GM23248 (cell line): Measurements from ENCODE around the gene TANK. TPM values are rescaled to one million over a fixed set of nuclear protein-coding genes. Genes with fewer than 3 reads are reported as not detected.
"Not testable (repeated sequence)": the region's sequence is repeated elsewhere in the genome, so short reads cannot be mapped to it uniquely, and the experiment has no call there.

ENCODE experiments used
- DNase-seq: peaks from one replicate; pipeline ENCODE4 v3.0.0-alpha.2; 2015
- H2AFZ ChIP-seq: fragments of 200-600 bp; sonication (generic); 2 replicates; pipeline ENCODE4 v1.6.1; 2016; ENCODE audit warnings: antibody characterized with exemption
- H3F3A ChIP-seq: fragments of 200-600 bp; sonication (generic); 2 replicates; pipeline ENCODE4 v1.6.1; 2016; ENCODE audit warnings: mild to moderate bottlenecking, antibody characterized with exemption, mixed run types; ENCODE audit not compliant: insufficient read depth
- H3K27ac ChIP-seq: fragments of 200-600 bp; sonication (generic); 2 replicates; pipeline ENCODE4 v1.5.1; 2016; ENCODE audit warnings: mild to moderate bottlenecking
- H3K27me3 ChIP-seq: fragments of 200-600 bp; sonication (generic); replicated peaks from 2 replicates; pipeline ENCODE4 v1.6.1; 2016; ENCODE audit warnings: mild to moderate bottlenecking; ENCODE audit not compliant: insufficient read depth
- H3K36me3 ChIP-seq: fragments of 200-600 bp; sonication (generic); 2 replicates; pipeline ENCODE4 v1.6.1; 2016; ENCODE audit warnings: low read depth, mild to moderate bottlenecking
- H3K4me1 ChIP-seq: fragments of 200-600 bp; sonication (generic); 2 replicates; pipeline ENCODE4 v1.6.1; 2016; ENCODE audit warnings: mild to moderate bottlenecking; ENCODE audit not compliant: insufficient read depth
- H3K4me2 ChIP-seq: fragments of 200-600 bp; sonication (generic); one replicate; pipeline ENCODE4 v1.6.1; 2016; ENCODE audit warnings: mild to moderate bottlenecking; ENCODE audit not compliant: unreplicated experiment
- H3K4me3 ChIP-seq: fragments of 200-600 bp; sonication (generic); 2 replicates; pipeline ENCODE4 v1.5.1; 2016; ENCODE audit warnings: mild to moderate bottlenecking
- H3K79me2 ChIP-seq: fragments of 200-600 bp; sonication (generic); 2 replicates; pipeline ENCODE4 v1.6.1; 2016; ENCODE audit warnings: mild to moderate bottlenecking; ENCODE audit not compliant: insufficient read depth
- H3K9ac ChIP-seq: fragments of 200-600 bp; sonication (generic); 2 replicates; pipeline ENCODE4 v1.6.1; 2016; ENCODE audit warnings: mild to moderate bottlenecking
- H3K9me2 ChIP-seq: fragments of 200-600 bp; sonication (generic); 2 replicates; pipeline ENCODE4 v1.6.1; 2016; ENCODE audit warnings: mixed run types, mild to moderate bottlenecking, moderate library complexity; ENCODE audit not compliant: insufficient read depth
- H3K9me3 ChIP-seq: fragments of 200-600 bp; sonication (generic); one replicate; pipeline ENCODE4 v1.6.1; 2017; ENCODE audit warnings: low read depth
- H4K20me1 ChIP-seq: fragments of 200-600 bp; sonication (generic); 2 replicates; pipeline ENCODE4 v1.6.0; 2016; ENCODE audit not compliant: insufficient read depth
- EZH2 ChIP-seq: fragments of 200-600 bp; sonication (generic); IDR thresholded peaks from 2 replicates; pipeline ENCODE4 v1.6.1; 2018; ENCODE audit warnings: antibody characterized with exemption, mild to moderate bottlenecking; ENCODE audit not compliant: insufficient read depth, poor library complexity, severe bottlenecking
- EZH2phosphoT487 ChIP-seq: fragments of 200-600 bp; sonication (generic); IDR thresholded peaks from 2 replicates; pipeline ENCODE4 v1.6.1; 2018; ENCODE audit warnings: antibody characterized with exemption, moderate library complexity, mild to moderate bottlenecking, low read depth; ENCODE audit not compliant: insufficient read depth
- WGBS, 2 experiments: methylation state at CpG; one replicate each; pipeline ENCODE4 v1.1.6; 2015 to 2017; ENCODE audit warnings: low lambda C conversion rate in 2 of 2, low coverage in 1 of 2; ENCODE audit errors: missing lambda C conversion rate in 2 of 2; 5-methylcytosine and 5-hydroxymethylcytosine counted together
- in situ Hi-C: fragments of 300-500 bp; cut with MboI; formaldehyde crosslinking; loops from 2 replicates; pipeline ENCODE4 v1.15.0; 2020
- polyA plus RNA-seq: library from polyadenylated mRNA; unstranded; fragments of >200 nt; fragmentation: Nextera tagmentation; extraction: Ambion mirVana; gene quantifications from 2 replicates; pipeline ENCODE4 v1.2.1, GENCODE V29; 2016
- total RNA-seq: library from RNA; depleted of rRNA; stranded (reverse); fragments of >200 nt; shearing (Covaris generic); gene quantifications from 2 replicates; pipeline ENCODE4 v1.2.3, GENCODE V29; 2014

TANK gene
- total and polyA plus RNA-seq, 2 experiments from 2014 or later, result 60.4 to 84.4 TPM

GRCh38 chr2:161241894-161242293 is 81.7 kb downstream of the TANK start:
- no peak overlapping the region for H3K4me3 ChIP-seq
- in situ Hi-C loops, result no loop called here
- H3K9ac ChIP-seq, result no peak overlapping the region
- peaks cover 4% of the 10 kb centered on the region; the same call in 1 of the 2 replicates for H3K4me1 ChIP-seq
- peaks cover 17% of the 10 kb centered on the region for H3F3A ChIP-seq
- TF ChIP-seq EZH2, result no peak
- no peak for TF ChIP-seq EZH2phosphoT487
- no peak for DNase-seq
- no peak overlapping the region for H3K4me2 ChIP-seq
- no peaks in the 10 kb centered on the region; the same call in 1 of the 2 replicates for H3K27me3 ChIP-seq
- no peak overlapping the region for H3K27ac ChIP-seq
- H3K9me3 ChIP-seq, result no peaks in the 10 kb centered on the region
- H3K79me2 ChIP-seq, result no peaks in the 10 kb centered on the region
- H4K20me1 ChIP-seq, result no peaks in the 10 kb centered on the region
- WGBS, 2 experiments, result 10 to 13% methylated on average over 1 of the region's 1 CpG
- H2AFZ ChIP-seq, result no peak overlapping the region
- H3K9me2 ChIP-seq, result no peaks in the 10 kb centered on the region
- H3K36me3 ChIP-seq, result no peaks in the 10 kb centered on the region

GRCh38 chr2:161243312-161243711 is 83.1 kb downstream of the TANK start:
- in situ Hi-C loops, result no loop called here
- Histone ChIP-seq H3K9me2 (no peaks in the 10 kb centered on the region), H3K4me2 (no peak overlapping the region), H3K4me1 (no peaks in the 10 kb centered on the region), H3K27me3 (peaks cover 7% of the 10 kb centered on the region; the same call in 1 of the 2 replicates), H3K27ac (no peak overlapping the region), H4K20me1 (no peaks in the 10 kb centered on the region), H2AFZ (no peak overlapping the region), H3K79me2 (no peaks in the 10 kb centered on the region), H3F3A (peaks cover 17% of the 10 kb centered on the region), H3K36me3 (no peaks in the 10 kb centered on the region), H3K4me3 (no peak overlapping the region), H3K9ac (no peak overlapping the region), H3K9me3 (no peaks in the 10 kb centered on the region)
- TF ChIP-seq EZH2phosphoT487 (no peak), EZH2 (no peak)
- WGBS, 2 experiments, result 97 to 99% methylated on average over 3 of the region's 3 CpGs
- DNase-seq, result no peak

GRCh38 chr2:161243905-161244304 is 83.7 kb downstream of the TANK start:
- peaks cover 17% of the 10 kb centered on the region for H3F3A ChIP-seq
- TF ChIP-seq EZH2 (no peak), EZH2phosphoT487 (no peak)
- no peak overlapping the region for H2AFZ ChIP-seq
- no peak overlapping the region for H3K4me2 ChIP-seq
- no peak overlapping the region for H3K9ac ChIP-seq
- H3K4me1 ChIP-seq, result no peaks in the 10 kb centered on the region
- H3K4me3 ChIP-seq, result no peak overlapping the region
- H3K36me3 ChIP-seq, result no peaks in the 10 kb centered on the region
- WGBS, 2 experiments, result 95 to 97% methylated on average over 5 of the region's 5 CpGs
- H3K27me3 ChIP-seq, result peaks cover 10% of the 10 kb centered on the region; the same call in 1 of the 2 replicates
- no peak overlapping the region for H3K27ac ChIP-seq
- H3K79me2 ChIP-seq, result no peaks in the 10 kb centered on the region
- H3K9me2 ChIP-seq, result no peaks in the 10 kb centered on the region
- no peaks in the 10 kb centered on the region for H4K20me1 ChIP-seq
- in situ Hi-C loops, result no loop called here
- no peak for DNase-seq
- H3K9me3 ChIP-seq, result no peaks in the 10 kb centered on the region

GRCh38 chr2:161244387-161245260 is 84.4 kb downstream of the TANK start:
- H3K27ac ChIP-seq, H3K4me3 ChIP-seq, H3K9me2 ChIP-seq, in situ Hi-C loops, H3K27me3 ChIP-seq, H4K20me1 ChIP-seq, H3K79me2 ChIP-seq, DNase-seq, H3K4me2 ChIP-seq, H3K4me1 ChIP-seq, H3K9ac ChIP-seq, H3K9me3 ChIP-seq, H3K36me3 ChIP-seq, H2AFZ ChIP-seq: not testable (repeated sequence)
- peaks cover 16% of the 10 kb centered on the region for H3F3A ChIP-seq
- 70 to 71% methylated on average over 33 to 41 of the region's 53 CpGs for WGBS, 2 experiments
